ENCODE data around the gene GDF10. TPM values are rescaled to one million over a fixed set of nuclear protein-coding genes. Genes with fewer than 3 reads are reported as not detected.

The GDF10 gene
- total and polyA plus RNA-seq, 10 of the 15 experiments (the other 5 are each of a cell fraction or from before 2014, with no cell fraction given), result not detected

DNA sequence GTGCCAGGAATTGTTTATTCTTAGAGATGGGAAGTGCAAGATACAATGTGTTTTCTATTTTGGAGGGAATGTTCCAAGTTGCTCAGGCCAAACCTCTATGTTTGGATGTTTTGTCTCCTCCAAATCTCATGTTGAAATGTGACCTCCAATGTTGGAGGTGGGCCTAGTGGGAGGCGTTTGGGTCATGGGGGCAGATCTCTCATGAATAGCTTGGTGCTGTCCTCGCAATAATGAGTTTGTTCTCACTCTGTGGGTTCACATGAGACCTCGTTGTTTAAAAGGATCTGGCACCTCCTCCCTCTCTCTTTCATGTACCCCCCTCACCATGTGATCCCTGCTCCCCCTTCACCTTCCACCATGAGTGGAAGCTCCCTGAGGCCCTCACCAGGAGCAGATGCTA lies 8.3 kb upstream of the GDF10 start:
- H3K9me3 ChIP-seq (replicated peaks; ENCODE audit: control insufficient read depth, insufficient read depth, low read length), result no peaks in the 10 kb centered on the region
- CTCF ChIA-PET, result interaction anchor here (1.3 kb wide), 1 partner anchor 244 kb away, joined by 5 read pairs; no protein-coding TSS in a partner anchor

More for the DNA sequence above, 8.3 kb upstream of the GDF10 start:
- POLR2A ChIA-PET, result no interaction called here
- Histone ChIP-seq H3K4me1 (ENCODE audit: control insufficient read depth, insufficient read depth, low read length) (no peaks in the 10 kb centered on the region), H3K9ac (ENCODE audit: control insufficient read depth, insufficient read depth, low read length) (no peak overlapping the region), H3K27me3 (replicated peaks in 1 of 2; ENCODE audit: control insufficient read depth in 2 of 2, insufficient read depth in 2 of 2, low read length in 1 of 2) (no peaks in the 10 kb centered on the region; a peak in 2 of 4 replicates), H3K4me2 (ENCODE audit: control insufficient read depth, insufficient read depth) (no peak overlapping the region), H4K20me1 (ENCODE audit: control insufficient read depth, insufficient read depth) (no peaks in the 10 kb centered on the region), H2AFZ (ENCODE audit: control insufficient read depth, low read depth, low read length) (no peak overlapping the region), H3K27ac (ENCODE audit: control insufficient read depth, insufficient read depth) (no peak overlapping the region), H3K36me3 (ENCODE audit: control insufficient read depth in 2 of 2, insufficient read depth in 2 of 2, low read length in 1 of 2) (no peaks in the 10 kb centered on the region), H3K4me3 (no peak overlapping the region), H3K79me2 (ENCODE audit: control insufficient read depth, insufficient read depth, low read length) (no peaks in the 10 kb centered on the region)
- no TSS peak for BruUV-seq (replicated peaks)
- RAD21 ChIA-PET (ENCODE audit: unreplicated experiment), result no interaction called here
- in situ Hi-C loops (cut with MboI) (no loop called here), intact Hi-C loops (cut with micrococcal nuclease; ENCODE audit: unreplicated experiment) (no loop called here)
- FAIRE-seq (no peak), ATAC-seq (no peak), DNase-seq (ENCODE audit: low read depth, low spot score) (no peak)
- TF ChIP-seq SIX5 (IDR thresholded peaks at IDR 0.05; ENCODE audit: low read depth, low read length, severe bottlenecking), result no peak
- TF ChIP-seq RB1 (IDR thresholded peaks at IDR 0.05; ENCODE audit: borderline replicate concordance), result no peak
- TF ChIP-seq MYB (IDR thresholded peaks at IDR 0.05; ENCODE audit: borderline replicate concordance, low read depth, low read length), result no peak
- TF ChIP-seq NFYA (IDR thresholded peaks at IDR 0.05; ENCODE audit: borderline replicate concordance, low read depth, low read length), result no peak
- TF ChIP-seq ZNF274 (IDR thresholded peaks at IDR 0.05; ENCODE audit: insufficient read depth, insufficient read length), result no peak
- no peak for TF ChIP-seq BHLHE40 (IDR thresholded peaks at IDR 0.05; ENCODE audit: borderline replicate concordance in 1 of 2, low read depth in 2 of 2, low read length in 1 of 2)
- TF ChIP-seq ZSCAN29 (IDR thresholded peaks at IDR 0.05), result no peak
- TF ChIP-seq NR2F1 (conservative IDR thresholded peaks at IDR 0.05), result no peak
- no peak for TF ChIP-seq RUNX3 (IDR thresholded peaks at IDR 0.05; ENCODE audit: low read length)
- no peak for TF ChIP-seq TCF3 (IDR thresholded peaks at IDR 0.05; ENCODE audit: borderline replicate concordance, insufficient read depth, low read depth, low read length)
- no peak for TF ChIP-seq STAT1 (conservative IDR thresholded peaks at IDR 0.05)
- no peak for TF ChIP-seq CBX3 (IDR thresholded peaks at IDR 0.05; ENCODE audit: borderline replicate concordance, low read depth)
- no peak for TF ChIP-seq LARP7 (IDR thresholded peaks at IDR 0.05)
- no peak for TF ChIP-seq HDAC2 (IDR thresholded peaks at IDR 0.05)
- no peak for TF ChIP-seq SUZ12 (IDR thresholded peaks at IDR 0.05; ENCODE audit: unreplicated experiment)
- TF ChIP-seq TARDBP (IDR thresholded peaks at IDR 0.05; ENCODE audit: borderline replicate concordance), result no peak
- no peak for TF ChIP-seq SKIL (IDR thresholded peaks at IDR 0.05; ENCODE audit: low read depth, poor library complexity, severe bottlenecking)
- TF ChIP-seq ZNF207 (IDR thresholded peaks at IDR 0.05; ENCODE audit: borderline replicate concordance), result no peak
- TF ChIP-seq ELK1 (IDR thresholded peaks at IDR 0.05; ENCODE audit: low read depth, low read length), result no peak
- SMC1A ChIA-PET (ENCODE audit: uncharacterized antibody, unreplicated experiment), result interaction anchor here (0.6 kb wide), 1 partner anchor 139 kb away, joined by 3 read pairs; no protein-coding TSS in a partner anchor
- WGBS (ENCODE audit: insufficient coverage, insufficient replicate concordance, low lambda C conversion rate, missing lambda C conversion rate), result 0% methylated on average over 3 of the region's 3 CpGs
